ENCODE data around the gene VWCE.
A peak's percentile ranks its signal among the peaks of the same experiment; 100 is the strongest.

VWCE gene

GRCh38 chr11:61310749-61311148, 15.6 kb upstream of the VWCE start:
- in situ Hi-C loops (cut with HindIII; ENCODE audit: low pct_unique_long_range_greater_than_20kb, low sequenced_read_pairs), result no loop called here
- DNase-seq (ENCODE audit: low read depth in 1 of 2, low spot score in 1 of 2), result no peak
- no peak for TF ChIP-seq JUND (IDR thresholded peaks at IDR 0.05; ENCODE audit: low read depth)

- in situ Hi-C loops (cut with HindIII; ENCODE audit: low pct_unique_long_range_greater_than_20kb, low sequenced_read_pairs), result no loop called here
- DNase-seq (ENCODE audit: low read depth in 1 of 2, low spot score in 1 of 2), result no peak
Measured at GRCh38 chr11:61309739-61310138, 14.6 kb upstream of the VWCE start.

GRCh38 chr11:61309141-61309540, 14.0 kb upstream of the VWCE start:
- TF ChIP-seq JUND (IDR thresholded peaks at IDR 0.05; ENCODE audit: low read depth), result no peak
- no peak for DNase-seq (ENCODE audit: low read depth in 1 of 2, low spot score in 1 of 2)
- in situ Hi-C loops (cut with HindIII; ENCODE audit: low pct_unique_long_range_greater_than_20kb, low sequenced_read_pairs), result no loop called here

More at GRCh38 chr11:61309739-61310138, 14.6 kb upstream of the VWCE start:
- TF ChIP-seq JUND (IDR thresholded peaks at IDR 0.05; ENCODE audit: low read depth), result no peak

GRCh38 chr11:61307354-61307753, 12.2 kb upstream of the VWCE start:
- in situ Hi-C loops (cut with HindIII; ENCODE audit: low pct_unique_long_range_greater_than_20kb, low sequenced_read_pairs), result no loop called here
- no peak for DNase-seq (ENCODE audit: low read depth in 1 of 2, low spot score in 1 of 2)

GRCh38 chr11:61306221-61306620, 11.1 kb upstream of the VWCE start:
- in situ Hi-C loops (cut with HindIII; ENCODE audit: low pct_unique_long_range_greater_than_20kb, low sequenced_read_pairs), result no loop called here
- no peak for TF ChIP-seq JUND (IDR thresholded peaks at IDR 0.05; ENCODE audit: low read depth)

More at GRCh38 chr11:61307354-61307753, 12.2 kb upstream of the VWCE start:
- TF ChIP-seq JUND (IDR thresholded peaks at IDR 0.05; ENCODE audit: low read depth), result no peak

GRCh38 chr11:61305417-61305816, 10.3 kb upstream of the VWCE start:
- no peak for DNase-seq (ENCODE audit: low read depth in 1 of 2, low spot score in 1 of 2)
- no peak for TF ChIP-seq JUND (IDR thresholded peaks at IDR 0.05; ENCODE audit: low read depth)

More at GRCh38 chr11:61306221-61306620, 11.1 kb upstream of the VWCE start:
- no peak for DNase-seq (ENCODE audit: low read depth in 1 of 2, low spot score in 1 of 2)

GRCh38 chr11:61303725-61304124, 8.6 kb upstream of the VWCE start:
- DNase-seq (ENCODE audit: low read depth in 1 of 2, low spot score in 1 of 2), result no peak
- in situ Hi-C loops (cut with HindIII; ENCODE audit: low pct_unique_long_range_greater_than_20kb, low sequenced_read_pairs), result no loop called here
- no peak for TF ChIP-seq JUND (IDR thresholded peaks at IDR 0.05; ENCODE audit: low read depth)

More at GRCh38 chr11:61305417-61305816, 10.3 kb upstream of the VWCE start:
- in situ Hi-C loops (cut with HindIII; ENCODE audit: low pct_unique_long_range_greater_than_20kb, low sequenced_read_pairs), result no loop called here

- no peak for DNase-seq (ENCODE audit: low read depth in 1 of 2, low spot score in 1 of 2)
- TF ChIP-seq JUND (IDR thresholded peaks at IDR 0.05; ENCODE audit: low read depth), result no peak
- in situ Hi-C loops (cut with HindIII; ENCODE audit: low pct_unique_long_range_greater_than_20kb, low sequenced_read_pairs), result no loop called here
Measured at GRCh38 chr11:61302550-61302949, 7.4 kb upstream of the VWCE start.

- no peak for DNase-seq (ENCODE audit: low read depth in 1 of 2, low spot score in 1 of 2)
- in situ Hi-C loops (cut with HindIII; ENCODE audit: low pct_unique_long_range_greater_than_20kb, low sequenced_read_pairs), result no loop called here
- TF ChIP-seq JUND (IDR thresholded peaks at IDR 0.05; ENCODE audit: low read depth), result no peak
Measured at GRCh38 chr11:61298663-61299244, 3.6 kb upstream of the VWCE start.

GRCh38 chr11:61297746-61298145, 2.6 kb upstream of the VWCE start:
- DNase-seq (ENCODE audit: low read depth in 1 of 2, low spot score in 1 of 2), result peak in 1 of 2 experiments; percentile 19
- in situ Hi-C loops (cut with HindIII; ENCODE audit: low pct_unique_long_range_greater_than_20kb, low sequenced_read_pairs), result no loop called here
- TF ChIP-seq JUND (IDR thresholded peaks at IDR 0.05; ENCODE audit: low read depth), result no peak

GRCh38 chr11:61297341-61297740, 2.2 kb upstream of the VWCE start:
- in situ Hi-C loops (cut with HindIII; ENCODE audit: low pct_unique_long_range_greater_than_20kb, low sequenced_read_pairs), result no loop called here
- DNase-seq (ENCODE audit: low read depth in 1 of 2, low spot score in 1 of 2), result peak in 1 of 2 experiments; percentile 13

GRCh38 chr11:61295596-61295926, 445 bp upstream of the VWCE start:
- no peak for DNase-seq (ENCODE audit: low read depth in 1 of 2, low spot score in 1 of 2)
- no peak for TF ChIP-seq JUND (IDR thresholded peaks at IDR 0.05; ENCODE audit: low read depth)
- in situ Hi-C loops (cut with HindIII; ENCODE audit: low pct_unique_long_range_greater_than_20kb, low sequenced_read_pairs), result no loop called here

More at GRCh38 chr11:61297341-61297740, 2.2 kb upstream of the VWCE start:
- TF ChIP-seq JUND (IDR thresholded peaks at IDR 0.05; ENCODE audit: low read depth), result no peak

GRCh38 chr11:61293867-61294716, 1.0 kb downstream of the VWCE start:
- in situ Hi-C loops (cut with HindIII; ENCODE audit: low pct_unique_long_range_greater_than_20kb, low sequenced_read_pairs), result no loop called here
- no peak for DNase-seq (ENCODE audit: low read depth in 1 of 2, low spot score in 1 of 2)
- TF ChIP-seq JUND (IDR thresholded peaks at IDR 0.05; ENCODE audit: low read depth), result no peak

All from T47D (cell line).